Keratinocyte (primary cell): ENCODE data around the gene CPA3.

ENCODE experiments used
- EZH2 ChIP-seq: IDR thresholded peaks from one replicate; pipeline ENCODE4 v1.6.1; 2012; ENCODE audit warnings: inconsistent platforms, mild to moderate bottlenecking, low read length, moderate library complexity
- TF ChIP-seq, protein P1 (sequence below), 3 experiments: IDR thresholded peaks in 1 of 3; conservative IDR thresholded peaks in 1 of 3; optimal IDR thresholded peaks in 1 of 3; 2 replicates in 2 of 3; 3 replicates in 1 of 3; pipeline versions ENCODE3 to v1.5.1; 2011; ENCODE audit warnings: low read length in 3 of 3, mild to moderate bottlenecking in 3 of 3, moderate library complexity in 2 of 3, control low read depth in 1 of 3, inconsistent platforms in 1 of 3; ENCODE audit not compliant: insufficient read depth in 2 of 3; ENCODE audit errors: extremely low read depth in 1 of 3

- TF ChIP-seq, protein P1, sequence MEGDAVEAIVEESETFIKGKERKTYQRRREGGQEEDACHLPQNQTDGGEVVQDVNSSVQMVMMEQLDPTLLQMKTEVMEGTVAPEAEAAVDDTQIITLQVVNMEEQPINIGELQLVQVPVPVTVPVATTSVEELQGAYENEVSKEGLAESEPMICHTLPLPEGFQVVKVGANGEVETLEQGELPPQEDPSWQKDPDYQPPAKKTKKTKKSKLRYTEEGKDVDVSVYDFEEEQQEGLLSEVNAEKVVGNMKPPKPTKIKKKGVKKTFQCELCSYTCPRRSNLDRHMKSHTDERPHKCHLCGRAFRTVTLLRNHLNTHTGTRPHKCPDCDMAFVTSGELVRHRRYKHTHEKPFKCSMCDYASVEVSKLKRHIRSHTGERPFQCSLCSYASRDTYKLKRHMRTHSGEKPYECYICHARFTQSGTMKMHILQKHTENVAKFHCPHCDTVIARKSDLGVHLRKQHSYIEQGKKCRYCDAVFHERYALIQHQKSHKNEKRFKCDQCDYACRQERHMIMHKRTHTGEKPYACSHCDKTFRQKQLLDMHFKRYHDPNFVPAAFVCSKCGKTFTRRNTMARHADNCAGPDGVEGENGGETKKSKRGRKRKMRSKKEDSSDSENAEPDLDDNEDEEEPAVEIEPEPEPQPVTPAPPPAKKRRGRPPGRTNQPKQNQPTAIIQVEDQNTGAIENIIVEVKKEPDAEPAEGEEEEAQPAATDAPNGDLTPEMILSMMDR (optimal IDR thresholded peaks at IDR 0.05 in 1 of 3, IDR thresholded peaks at IDR 0.05 in 1 of 3, conservative IDR thresholded peaks at IDR 0.05 in 1 of 3; ENCODE audit: extremely low read depth in 1 of 3, insufficient read depth in 2 of 3, low read length in 3 of 3): no peak
- no peak for TF ChIP-seq EZH2
Observed at GRCh38 chr3:148931574-148931973, 66.5 kb downstream of the CPA3 start.
